ENCODE data around the gene PPL. TPM values are rescaled to one million over a fixed set of nuclear protein-coding genes. Genes with fewer than 3 reads are reported as not detected.

PPL gene
- total RNA-seq, 1 donor = not detected

GRCh38 chr16:4837733-4838501 is 99.0 kb downstream of the PPL start:
- Histone ChIP-seq H3K9me3 (ENCODE audit: low read depth, low read length) (no peaks in the 10 kb centered on the region), H3K4me1 (ENCODE audit: insufficient read depth, low read length) (peaks cover 4% of the 10 kb centered on the region), H3K27me3 (ENCODE audit: insufficient read depth, low read length) (no peaks in the 10 kb centered on the region), H3K4me3 (ENCODE audit: low read length) (no peak overlapping the region)

GRCh38 chr16:4836727-4837126 is 100.2 kb downstream of the PPL start:
- Histone ChIP-seq H3K27me3 (ENCODE audit: insufficient read depth, low read length) (no peaks in the 10 kb centered on the region), H3K4me3 (ENCODE audit: low read length) (no peak overlapping the region), H3K4me1 (ENCODE audit: insufficient read depth, low read length) (peaks cover 4% of the 10 kb centered on the region), H3K9me3 (ENCODE audit: low read depth, low read length) (no peaks in the 10 kb centered on the region)

- Histone ChIP-seq H3K4me1 (ENCODE audit: insufficient read depth, low read length) (peaks cover 4% of the 10 kb centered on the region), H3K4me3 (ENCODE audit: low read length) (no peak overlapping the region), H3K9me3 (ENCODE audit: low read depth, low read length) (no peaks in the 10 kb centered on the region)
Observed at GRCh38 chr16:4833584-4833983, 103.4 kb downstream of the PPL start.

GRCh38 chr16:4832698-4833343 is 104.1 kb downstream of the PPL start:
- Histone ChIP-seq H3K4me1 (ENCODE audit: insufficient read depth, low read length) (peaks cover 4% of the 10 kb centered on the region), H3K27me3 (ENCODE audit: insufficient read depth, low read length) (no peaks in the 10 kb centered on the region), H3K4me3 (ENCODE audit: low read length) (no peak overlapping the region), H3K9me3 (ENCODE audit: low read depth, low read length) (no peaks in the 10 kb centered on the region)

More at GRCh38 chr16:4833584-4833983, 103.4 kb downstream of the PPL start:
- no peaks in the 10 kb centered on the region for H3K27me3 ChIP-seq (ENCODE audit: insufficient read depth, low read length)

Other genes with a start within 250 kb of the PPL start
- 28.0 TPM for gene NUDT16L1, start 243.6 kb downstream of the PPL start, total RNA-seq
- 3.8 TPM for gene ANKS3, start 202.9 kb downstream of the PPL start, total RNA-seq
- not detected for gene DNAAF8, start 202.6 kb downstream of the PPL start, total RNA-seq
- gene ZNF500, start 170.0 kb downstream of the PPL start, total RNA-seq = 7.7 TPM
- not detected for gene SEPTIN12, start 148.8 kb downstream of the PPL start, total RNA-seq
- not detected for gene SMIM22, start 141.8 kb downstream of the PPL start, total RNA-seq
- 19.3 TPM for gene ROGDI, start 134.5 kb downstream of the PPL start, total RNA-seq
- 49.7 TPM for gene GLYR1, start 89.9 kb downstream of the PPL start, total RNA-seq
- 47.1 TPM for gene UBN1, start 89.7 kb downstream of the PPL start, total RNA-seq
- gene SEC14L5, start 21.2 kb upstream of the PPL start, total RNA-seq = 1.6 TPM
- gene NAGPA, start 96.8 kb upstream of the PPL start, total RNA-seq = 29.6 TPM
- not detected for gene C16orf89, start 128.8 kb upstream of the PPL start, total RNA-seq
- gene ALG1, start 134.7 kb upstream of the PPL start, total RNA-seq = 5.0 TPM
- 1.8 TPM for gene EEF2KMT, start 160.6 kb upstream of the PPL start, total RNA-seq